ENCODE measurements around the gene PHLPP1. TPM values are rescaled to one million over a fixed set of nuclear protein-coding genes. Genes with fewer than 3 reads are reported as not detected.

PHLPP1 gene
- total RNA-seq, 1 donor, result 7.2 TPM

DNA sequence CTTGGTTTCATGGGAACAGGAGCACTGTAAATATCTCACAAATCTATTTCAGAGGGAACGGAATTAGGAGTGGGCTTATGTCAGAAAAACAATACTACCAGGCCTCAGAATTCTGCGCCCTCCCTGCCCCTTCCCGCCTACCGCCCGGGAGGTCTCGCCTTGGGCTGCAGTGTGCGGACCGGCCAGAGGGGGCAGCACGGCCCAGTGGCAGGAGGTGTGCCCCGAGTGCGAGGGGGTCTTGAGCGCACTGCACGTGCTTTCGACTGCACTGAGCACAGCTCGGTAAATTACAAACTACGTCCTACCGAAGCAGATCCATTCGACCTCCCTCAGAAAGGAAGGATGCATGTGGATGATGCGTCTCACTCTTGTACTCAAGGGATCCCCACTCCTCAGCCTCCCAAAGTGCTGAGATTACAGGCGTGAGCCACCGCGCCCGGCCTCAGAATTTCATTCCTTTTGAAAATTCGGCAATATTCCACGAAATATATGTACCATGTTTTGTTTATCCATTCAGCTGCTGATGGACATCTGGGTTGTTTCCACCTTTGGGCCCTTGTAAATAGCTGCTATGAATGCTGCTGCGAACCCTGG, 307.2 kb downstream of the PHLPP1 start:
- no peak for DNase-seq (ENCODE audit: low read depth)
- no peak overlapping the region for H3K4me3 ChIP-seq (ENCODE audit: low read depth, low read length)
- TF ChIP-seq, protein P1, sequence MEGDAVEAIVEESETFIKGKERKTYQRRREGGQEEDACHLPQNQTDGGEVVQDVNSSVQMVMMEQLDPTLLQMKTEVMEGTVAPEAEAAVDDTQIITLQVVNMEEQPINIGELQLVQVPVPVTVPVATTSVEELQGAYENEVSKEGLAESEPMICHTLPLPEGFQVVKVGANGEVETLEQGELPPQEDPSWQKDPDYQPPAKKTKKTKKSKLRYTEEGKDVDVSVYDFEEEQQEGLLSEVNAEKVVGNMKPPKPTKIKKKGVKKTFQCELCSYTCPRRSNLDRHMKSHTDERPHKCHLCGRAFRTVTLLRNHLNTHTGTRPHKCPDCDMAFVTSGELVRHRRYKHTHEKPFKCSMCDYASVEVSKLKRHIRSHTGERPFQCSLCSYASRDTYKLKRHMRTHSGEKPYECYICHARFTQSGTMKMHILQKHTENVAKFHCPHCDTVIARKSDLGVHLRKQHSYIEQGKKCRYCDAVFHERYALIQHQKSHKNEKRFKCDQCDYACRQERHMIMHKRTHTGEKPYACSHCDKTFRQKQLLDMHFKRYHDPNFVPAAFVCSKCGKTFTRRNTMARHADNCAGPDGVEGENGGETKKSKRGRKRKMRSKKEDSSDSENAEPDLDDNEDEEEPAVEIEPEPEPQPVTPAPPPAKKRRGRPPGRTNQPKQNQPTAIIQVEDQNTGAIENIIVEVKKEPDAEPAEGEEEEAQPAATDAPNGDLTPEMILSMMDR (IDR thresholded peaks at IDR 0.05; ENCODE audit: insufficient read depth, low read length), result peak; percentile 47

DNA sequence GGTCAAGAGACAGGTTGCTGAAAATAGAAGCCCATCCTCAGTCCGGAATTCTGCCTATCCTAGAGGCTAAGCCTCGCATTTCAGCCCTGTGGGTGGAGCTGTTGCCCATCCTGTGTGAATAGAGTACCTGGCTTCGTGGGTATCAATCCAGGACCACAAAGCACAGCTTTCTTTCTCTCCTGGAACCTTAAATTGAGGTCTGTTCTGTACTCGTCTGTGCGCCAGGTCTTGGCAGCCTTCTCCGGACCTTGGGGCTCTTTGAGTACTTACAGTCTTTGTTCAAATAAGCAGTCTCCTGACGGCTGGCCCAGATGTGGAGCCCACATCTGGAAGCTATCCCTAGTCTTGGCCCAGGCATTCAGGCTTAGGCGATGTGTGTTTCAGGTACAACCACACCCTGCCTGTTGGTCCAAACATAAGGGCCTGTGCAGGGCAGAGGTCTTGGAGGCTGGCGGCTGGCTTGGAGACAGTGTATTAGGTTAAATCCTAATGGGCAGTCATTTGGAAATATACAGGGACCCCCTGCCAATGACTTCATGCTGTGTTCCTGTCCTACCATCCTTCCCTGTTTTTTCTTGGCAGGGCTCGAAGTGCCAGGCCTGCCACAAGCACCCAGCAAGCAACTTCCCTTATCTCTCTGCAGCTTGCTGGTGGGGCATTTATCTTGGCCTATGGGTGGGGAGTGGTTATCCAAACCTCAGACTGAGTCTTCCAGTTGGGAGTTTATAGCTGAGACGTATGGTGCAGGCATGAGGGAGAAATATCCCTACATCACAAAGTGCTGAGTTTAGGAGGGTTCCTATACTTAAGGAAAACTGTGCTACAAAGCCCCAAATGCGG, 310.1 kb downstream of the PHLPP1 start:
- no peak for DNase-seq (ENCODE audit: low read depth)
- H3K4me3 ChIP-seq (ENCODE audit: low read depth, low read length), result no peak overlapping the region

DNA sequence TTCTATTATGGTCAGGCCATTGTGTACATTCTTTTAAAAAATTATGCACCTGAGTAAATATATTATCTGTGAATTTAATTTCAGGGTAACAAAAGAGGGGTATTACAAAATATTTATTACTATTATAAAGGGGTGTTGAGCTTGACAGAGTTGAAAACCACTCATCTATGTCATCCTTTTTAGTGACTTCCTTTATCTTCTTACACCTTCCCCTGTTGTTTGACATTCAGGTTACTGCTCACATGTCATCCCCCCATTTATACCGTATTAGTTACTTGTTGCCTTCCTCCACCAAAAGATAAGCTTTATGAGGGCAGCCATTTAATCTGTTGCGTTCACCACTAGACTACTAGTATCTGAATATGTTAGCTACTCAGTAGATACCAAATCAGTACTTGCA, 313.0 kb downstream of the PHLPP1 start:
- no peak overlapping the region for H3K4me3 ChIP-seq (ENCODE audit: low read depth, low read length)
- TF ChIP-seq, protein P1 (IDR thresholded peaks at IDR 0.05; ENCODE audit: insufficient read depth, low read length), result no peak
- DNase-seq (ENCODE audit: low read depth), result no peak

More for the DNA sequence above, 310.1 kb downstream of the PHLPP1 start:
- TF ChIP-seq, protein P1 (IDR thresholded peaks at IDR 0.05; ENCODE audit: insufficient read depth, low read length), result peak; percentile 13

Small RNA genes within 50 kb of the gene (small RNA-seq; reads per million reads assigned to genes)
- not detected for gene RNU6-142P

Other genes starting within 250 kb of the PHLPP1 start
- 9.9 and 12.8 TPM in 2 replicates for gene ZCCHC2, start 192.5 kb upstream of the PHLPP1 start, total RNA-seq (ENCODE audit: low replicate concordance)